GM21367 (cell line): ENCODE measurements around the gene MRGPRD.
"Not testable (repeated sequence)": the region's sequence is repeated elsewhere in the genome, so short reads cannot be mapped to it uniquely, and the experiment has no call there.

Experiments
- ATAC-seq: cut with Tn5 transposase; IDR thresholded peaks from one replicate; pipeline ENCODE4 v1.9.1; 2021; ENCODE audit not compliant: unreplicated experiment

Gene MRGPRD

DNA sequence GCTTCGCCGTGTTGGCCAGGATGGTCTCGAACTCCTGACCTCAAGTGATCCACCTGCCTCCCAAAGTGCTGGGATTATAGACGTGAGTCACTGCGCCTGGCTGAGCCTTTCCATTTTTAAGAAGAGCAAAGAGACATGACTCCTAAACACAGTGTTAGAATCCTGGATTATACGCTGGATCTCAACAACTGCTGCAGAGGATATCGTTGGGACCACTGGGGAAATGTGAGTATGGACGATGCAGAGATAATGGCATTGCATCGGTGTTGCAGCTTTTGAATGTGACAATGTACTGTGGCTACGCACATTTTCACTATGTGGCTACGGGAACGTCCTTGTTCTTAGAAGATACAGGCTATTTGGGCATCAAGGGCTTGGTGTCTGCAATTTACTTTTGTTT, 26.0 kb upstream of the MRGPRD start:
- no peak for ATAC-seq

DNA sequence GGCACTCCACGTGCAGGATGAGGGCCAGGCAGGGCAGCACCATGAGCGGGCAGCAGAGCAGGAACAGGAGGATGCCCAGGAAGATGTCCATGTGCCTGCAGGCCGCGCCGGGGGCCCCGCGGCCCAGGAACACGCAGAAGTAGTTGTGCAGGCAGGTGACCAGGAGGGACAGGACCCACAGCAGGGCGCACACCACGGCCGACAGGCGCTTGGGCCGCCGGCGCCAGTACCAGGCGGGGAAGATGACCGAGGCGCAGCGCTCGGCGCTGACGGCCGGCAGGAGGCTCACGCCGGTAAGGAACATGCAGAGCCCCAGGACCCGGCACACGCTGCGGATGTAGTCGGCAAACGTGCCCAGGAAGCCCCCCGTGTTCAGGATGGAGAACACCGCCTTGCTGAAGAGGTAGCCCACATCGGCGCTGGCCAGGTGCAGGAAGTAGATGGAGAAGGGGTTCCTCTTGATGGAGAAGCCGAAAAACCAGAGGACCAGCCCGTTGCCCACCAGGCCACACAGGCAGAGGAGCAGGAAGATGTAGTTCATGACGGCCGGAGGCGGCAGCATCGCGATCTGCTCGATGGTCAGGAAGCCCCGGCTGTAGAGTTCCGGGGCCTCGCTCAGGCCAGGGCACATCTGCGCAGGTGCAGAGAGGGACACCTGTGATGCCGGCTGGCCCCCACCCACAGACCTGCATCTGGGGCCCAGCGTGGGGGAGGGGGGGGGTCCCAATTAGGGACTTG, 25.0 kb upstream of the MRGPRD start:
- no peak for ATAC-seq

DNA sequence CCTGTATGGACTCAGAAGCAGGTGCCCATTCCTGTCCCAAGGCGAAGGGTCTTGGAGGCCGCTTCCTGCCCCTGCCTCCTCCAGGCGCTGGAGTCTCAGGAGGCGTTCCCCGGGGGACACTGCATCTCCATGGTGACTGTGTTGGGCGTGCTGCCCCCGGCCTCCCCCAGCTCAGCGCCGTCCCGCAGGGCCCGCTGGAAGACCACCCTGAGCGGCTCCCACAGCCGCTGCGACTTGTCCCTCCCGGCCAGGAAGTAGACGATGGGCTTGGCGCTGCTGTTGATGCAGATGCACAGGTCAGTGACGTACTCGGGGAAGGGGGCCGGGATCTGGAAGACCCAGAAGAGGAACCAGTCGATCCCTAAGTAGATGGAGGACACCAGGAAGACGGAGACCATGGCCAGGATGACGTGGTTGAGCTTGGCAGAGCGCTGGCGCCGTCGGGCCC, 24.4 kb upstream of the MRGPRD start:
- no peak for ATAC-seq

DNA sequence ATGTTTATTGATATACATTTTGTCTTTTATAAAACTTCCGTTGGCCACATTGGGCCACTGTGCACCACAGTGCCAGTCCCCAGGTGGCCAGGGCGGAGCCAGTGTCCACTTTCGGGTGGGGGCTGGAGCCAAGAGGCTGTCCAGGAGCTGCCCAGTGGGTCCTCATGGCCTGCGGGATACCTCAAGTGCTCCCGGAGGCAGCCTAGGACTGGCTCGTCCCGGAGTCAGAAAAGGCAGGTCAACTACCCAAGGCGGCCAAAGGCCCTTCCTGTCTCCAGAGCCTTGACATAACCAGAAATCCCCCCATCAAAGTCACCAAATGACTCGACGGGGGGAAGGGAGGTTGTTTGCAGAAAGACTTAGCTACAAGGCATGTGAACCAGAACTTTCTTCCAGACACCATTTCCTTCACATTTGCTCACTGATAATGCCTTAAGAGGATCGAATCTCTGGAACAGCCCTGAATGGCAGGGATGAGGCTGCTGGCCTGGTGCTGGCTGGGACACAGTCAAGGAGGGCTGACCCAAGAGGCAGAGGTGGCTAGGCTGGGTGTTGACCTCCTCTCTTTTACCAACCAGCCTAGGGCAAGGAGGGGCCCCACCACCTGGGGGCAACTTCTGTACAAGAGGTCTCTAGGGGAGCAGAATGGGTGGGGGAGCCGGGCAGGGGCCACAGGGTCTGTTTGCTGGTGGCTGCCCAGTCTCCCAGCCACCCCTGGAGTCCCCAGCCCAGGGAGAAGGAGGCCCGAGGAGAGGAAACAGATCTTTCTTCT, 23.8 kb upstream of the MRGPRD start:
- ATAC-seq, result no peak

DNA sequence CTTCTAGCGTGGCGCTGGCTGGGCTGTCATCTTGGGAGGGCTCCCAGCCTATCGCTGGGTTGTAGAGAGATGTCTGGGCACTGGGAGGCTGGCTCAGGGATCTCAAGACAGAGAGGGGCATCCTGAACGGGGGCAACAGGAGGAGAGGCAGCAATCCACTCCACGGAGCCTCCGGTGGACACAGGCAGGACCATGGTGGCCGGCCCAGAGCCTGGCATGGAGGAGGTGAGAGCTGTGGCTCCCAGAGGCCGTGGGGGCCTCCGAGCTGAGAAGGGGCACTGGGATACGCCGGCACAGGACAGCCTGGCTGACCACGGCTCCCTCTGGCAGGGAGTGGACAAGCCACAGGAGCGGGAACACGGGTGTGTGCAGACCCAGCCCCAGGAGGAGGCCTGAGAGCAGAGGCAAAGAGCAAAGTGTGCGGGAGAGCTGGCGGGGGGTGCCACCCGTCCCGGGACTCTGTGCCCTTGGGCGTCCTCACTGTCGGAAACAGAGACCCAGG, 23.1 kb upstream of the MRGPRD start:
- no peak for ATAC-seq

DNA sequence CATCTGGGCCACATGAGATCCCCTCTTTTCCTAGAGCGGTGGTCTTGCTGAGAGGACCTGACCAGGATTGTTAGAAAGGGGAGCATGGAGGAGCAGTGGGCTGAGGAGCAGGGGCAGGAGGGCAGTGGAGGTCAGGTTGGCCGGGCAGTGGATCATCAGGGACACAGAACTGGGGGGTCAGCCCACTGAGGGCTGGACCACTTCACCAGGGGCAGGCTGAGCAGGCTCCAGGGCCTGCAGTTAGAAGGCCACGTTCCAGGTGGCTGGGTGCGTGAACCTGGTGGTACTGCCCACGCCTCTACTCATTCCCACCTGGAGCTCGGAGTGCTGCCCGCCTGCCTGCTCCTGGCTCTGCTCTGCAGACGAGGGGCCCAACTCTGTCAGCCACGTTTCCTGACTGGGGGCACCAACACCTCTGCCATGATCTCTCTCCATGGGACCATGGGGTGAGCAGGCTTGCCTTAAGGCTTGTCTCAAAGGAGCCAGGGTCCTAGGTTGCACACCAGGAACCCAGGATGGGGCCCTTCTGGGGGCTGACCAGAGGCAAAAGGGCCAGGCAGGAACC, 22.6 kb upstream of the MRGPRD start:
- no peak for ATAC-seq

DNA sequence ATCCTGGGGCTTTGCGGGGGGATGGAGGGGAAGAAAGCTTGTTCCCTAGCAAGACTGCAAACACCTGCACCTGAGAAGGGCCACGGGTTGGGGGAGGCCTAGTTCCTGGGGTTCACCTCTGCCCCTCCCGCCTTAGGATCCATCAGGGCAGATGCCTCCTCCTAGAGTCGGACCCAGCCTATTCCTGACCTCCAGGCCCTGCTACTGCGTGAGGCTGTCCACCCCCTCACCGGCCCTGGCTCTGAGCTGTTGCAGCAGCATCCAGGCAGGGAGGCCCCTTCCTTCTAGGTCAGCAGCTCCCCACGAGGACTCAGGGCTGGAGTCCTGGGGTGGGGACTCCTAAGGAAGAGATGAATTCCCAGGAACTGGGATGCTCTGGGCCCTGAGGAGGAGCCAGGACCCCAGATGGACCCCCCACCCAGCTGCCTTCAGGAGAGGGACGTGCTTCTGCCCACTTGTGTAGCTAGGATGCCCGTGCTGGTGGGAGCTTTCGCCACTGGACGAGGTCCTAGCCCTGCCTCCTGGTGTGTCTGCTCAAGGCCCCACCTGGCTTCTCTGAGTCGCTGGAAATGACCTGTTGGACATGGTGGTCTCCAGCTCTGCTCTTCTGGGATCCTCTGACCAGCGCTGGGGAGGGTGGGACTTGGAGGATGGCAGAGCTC, 21.9 kb upstream of the MRGPRD start:
- no peak for ATAC-seq

DNA sequence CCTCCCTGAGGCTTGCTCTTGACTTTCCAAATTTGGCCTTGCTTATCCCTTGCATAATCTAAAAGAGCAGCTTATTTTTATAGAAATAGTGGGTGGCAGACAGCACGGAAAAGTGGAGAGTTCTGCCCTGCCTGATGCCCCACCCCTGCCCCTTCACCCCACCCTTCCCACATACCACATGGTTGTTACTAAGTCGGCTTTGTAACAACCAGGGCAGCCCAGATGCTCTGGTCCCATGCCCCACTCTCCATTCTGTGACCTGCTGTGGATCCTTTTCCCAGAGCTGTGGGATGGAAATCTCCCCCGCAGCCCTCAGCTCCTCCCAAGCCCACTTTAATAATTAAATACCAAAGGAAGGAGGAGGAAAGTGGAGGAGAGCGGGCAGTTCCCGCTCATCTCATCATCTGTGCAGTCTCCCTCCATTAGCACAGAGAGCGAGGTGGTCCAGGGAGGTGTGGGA, 21.4 kb upstream of the MRGPRD start:
- ATAC-seq, result no peak

DNA sequence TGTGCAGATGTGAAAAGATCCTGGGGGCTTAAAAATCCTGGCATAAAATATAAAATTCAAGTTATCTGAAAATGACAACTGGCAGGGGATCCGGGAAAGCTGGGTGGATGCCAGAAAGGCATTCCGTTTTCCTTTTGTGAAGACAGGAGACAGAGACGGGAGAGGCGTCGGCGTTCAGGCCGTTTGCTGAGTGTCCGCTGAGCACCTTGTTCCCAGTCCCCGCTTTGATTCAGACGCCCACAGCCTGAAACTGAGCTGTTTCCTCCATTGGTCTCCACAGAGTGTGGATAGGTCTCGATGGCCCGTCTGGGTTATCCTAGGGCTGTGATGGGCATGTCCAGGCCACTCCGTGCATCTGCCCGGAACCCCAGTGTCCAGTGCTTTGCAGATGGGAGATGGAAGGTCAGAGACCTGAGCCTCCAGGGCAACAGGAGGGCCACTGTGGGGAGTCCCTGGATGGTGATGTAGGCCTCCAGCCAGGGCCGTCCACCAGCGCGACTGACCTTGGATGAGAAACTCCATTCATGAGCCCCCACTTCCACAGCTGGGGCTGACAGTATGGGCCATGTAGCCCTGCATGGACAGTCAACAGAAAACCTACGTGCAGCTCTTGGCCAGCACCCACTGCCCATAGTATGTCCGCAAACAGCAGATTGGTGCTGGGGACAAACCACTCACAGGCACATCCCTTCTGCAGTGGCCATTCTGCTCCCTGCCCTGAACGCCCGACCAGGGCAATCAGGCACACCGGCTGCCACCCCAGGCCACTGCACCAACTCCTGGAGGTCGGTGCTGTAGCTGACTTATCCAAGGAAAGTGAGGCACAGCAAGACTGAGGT, 20.7 kb upstream of the MRGPRD start:
- no peak for ATAC-seq

DNA sequence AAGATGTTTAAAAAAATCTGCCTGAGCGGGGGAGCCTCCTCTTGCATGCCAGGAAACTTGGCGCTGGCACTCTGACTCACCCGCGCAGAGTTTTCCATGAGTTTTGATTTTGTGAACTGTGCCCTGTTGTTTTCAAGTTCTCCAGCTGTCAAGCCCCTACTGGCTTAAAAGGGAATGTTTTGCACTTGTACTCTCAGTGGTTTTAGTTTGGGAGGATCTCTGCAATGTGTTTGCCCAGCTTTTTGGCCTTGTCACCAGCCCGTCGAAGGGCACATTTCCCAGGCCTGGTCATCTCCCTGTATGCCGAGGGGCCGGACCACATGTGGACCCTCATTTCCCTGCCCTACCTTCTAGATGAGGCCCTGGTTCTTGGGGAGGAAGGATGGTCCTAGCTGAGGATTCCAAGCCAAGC, 20.1 kb upstream of the MRGPRD start:
- no peak for ATAC-seq

DNA sequence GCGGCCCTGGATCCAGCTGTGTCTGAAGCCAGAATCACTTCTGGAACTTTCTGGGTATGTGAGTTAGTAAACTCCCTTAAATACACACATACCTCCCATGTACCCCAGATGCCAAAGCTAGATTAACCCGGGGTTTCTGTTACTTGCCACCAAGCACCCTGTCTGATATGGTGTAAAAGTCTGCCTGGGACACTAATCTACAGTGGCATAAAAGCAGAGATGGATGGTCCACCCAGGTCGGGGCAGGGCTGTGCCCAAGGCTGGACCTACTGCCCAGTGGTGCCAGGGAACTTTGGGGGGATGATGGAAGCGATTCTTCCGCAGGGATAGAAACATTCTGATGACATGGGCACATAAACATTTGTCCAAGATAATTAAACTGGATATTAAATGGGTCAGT, 19.6 kb upstream of the MRGPRD start:
- no peak for ATAC-seq

DNA sequence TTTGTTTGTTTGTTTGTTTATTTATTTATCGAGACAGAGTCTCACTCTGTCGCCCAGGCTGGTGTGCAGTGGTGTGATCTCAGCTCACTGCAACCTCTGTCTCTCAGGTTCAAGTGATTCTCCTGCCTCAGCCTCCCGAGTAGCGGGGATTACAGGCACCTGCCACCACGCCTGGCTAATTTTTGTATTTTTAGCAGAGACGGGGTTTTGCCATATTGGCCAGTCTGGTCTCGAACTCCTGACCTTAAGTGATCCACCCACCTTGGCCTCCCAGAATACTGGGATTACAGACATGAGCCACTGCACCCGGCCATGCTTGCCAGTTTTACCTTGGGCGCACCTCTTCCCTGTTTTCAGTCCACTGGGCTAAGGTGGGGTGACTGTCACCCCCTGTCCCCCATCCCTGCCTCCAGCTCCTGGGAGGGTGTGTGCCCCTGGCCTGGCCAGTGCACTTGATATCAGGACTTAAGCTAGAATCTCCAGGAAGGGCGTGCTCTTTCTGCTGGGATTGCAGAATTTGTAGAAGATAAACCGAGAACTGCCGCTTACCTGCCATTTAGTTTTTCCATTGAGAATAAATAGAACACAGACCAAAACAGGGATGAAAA, 19.1 kb upstream of the MRGPRD start:
- not testable (repeated sequence) for ATAC-seq

DNA sequence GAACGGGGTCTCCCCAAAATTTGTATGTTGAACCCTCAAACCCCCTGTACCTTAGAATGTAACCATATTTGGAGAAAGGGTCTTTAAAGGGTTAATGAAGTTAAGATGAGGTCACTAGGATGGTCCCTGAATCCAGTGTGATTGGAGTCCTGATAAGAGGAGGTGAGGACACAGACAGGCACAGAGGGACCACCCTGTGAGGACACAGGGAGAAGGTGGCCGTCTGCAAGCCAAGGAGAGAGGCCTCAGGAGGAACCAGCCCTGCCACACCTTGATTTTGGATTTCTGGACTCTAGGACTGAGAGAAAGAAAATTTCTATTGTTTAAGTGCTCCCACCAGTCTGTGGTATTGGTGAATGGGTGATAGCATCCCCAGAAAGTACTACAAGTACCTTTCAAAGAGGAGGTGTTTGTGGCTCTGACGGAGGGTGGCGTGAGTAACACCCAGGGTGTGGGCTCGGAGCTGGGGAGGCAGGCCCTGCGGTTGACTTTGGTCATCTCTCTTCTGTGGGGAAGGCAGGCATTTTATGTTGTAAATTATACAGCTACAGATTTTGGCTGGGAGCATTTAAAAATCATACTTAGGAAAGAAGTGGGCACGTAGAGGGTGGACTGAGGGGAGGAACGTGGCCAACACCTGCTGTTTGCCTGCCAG, 18.4 kb upstream of the MRGPRD start:
- ATAC-seq, result no peak

DNA sequence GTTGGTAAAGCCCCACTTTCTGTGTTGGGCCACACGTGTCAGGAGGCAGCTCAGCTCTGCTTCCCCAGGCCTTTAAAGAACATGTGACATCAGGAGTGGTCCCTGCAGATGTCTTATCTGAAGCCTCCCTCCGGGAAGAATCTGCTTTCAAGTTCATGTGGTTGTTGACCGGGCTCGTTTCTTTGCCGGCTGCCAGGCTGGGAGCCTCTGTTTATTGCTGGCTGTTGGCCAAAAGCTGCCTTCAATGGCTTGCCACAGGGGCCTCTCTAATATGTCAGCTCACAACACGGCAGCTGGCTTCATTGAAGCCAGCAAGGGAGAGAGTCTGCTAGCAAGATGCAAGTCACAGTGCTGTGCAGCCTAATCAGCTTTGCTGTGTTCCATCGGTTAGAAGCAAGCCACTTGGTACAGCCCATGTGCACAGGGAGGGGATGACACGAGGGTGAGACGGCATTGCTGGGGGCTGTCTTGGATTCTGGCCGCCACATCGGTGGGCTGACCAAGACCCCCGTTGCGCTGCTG, 17.7 kb upstream of the MRGPRD start:
- ATAC-seq, result no peak

DNA sequence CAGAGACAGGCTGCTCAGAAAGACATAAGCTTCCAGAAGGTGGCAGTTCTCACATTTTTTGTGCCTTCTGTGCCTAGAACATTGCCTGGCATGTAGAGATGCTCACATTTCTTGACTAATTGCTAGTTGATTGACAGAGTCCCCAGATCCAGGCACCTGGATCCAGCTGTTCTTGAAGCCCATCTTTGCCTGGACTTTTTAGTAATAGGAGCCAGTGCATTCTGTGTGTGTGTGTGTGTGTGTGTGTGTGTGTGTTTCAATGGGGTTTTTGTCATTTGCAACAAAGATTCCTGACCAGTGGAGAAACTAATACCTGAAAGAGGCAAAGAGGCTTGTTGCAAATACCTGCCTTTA, 17.2 kb upstream of the MRGPRD start:
- ATAC-seq, result no peak

DNA sequence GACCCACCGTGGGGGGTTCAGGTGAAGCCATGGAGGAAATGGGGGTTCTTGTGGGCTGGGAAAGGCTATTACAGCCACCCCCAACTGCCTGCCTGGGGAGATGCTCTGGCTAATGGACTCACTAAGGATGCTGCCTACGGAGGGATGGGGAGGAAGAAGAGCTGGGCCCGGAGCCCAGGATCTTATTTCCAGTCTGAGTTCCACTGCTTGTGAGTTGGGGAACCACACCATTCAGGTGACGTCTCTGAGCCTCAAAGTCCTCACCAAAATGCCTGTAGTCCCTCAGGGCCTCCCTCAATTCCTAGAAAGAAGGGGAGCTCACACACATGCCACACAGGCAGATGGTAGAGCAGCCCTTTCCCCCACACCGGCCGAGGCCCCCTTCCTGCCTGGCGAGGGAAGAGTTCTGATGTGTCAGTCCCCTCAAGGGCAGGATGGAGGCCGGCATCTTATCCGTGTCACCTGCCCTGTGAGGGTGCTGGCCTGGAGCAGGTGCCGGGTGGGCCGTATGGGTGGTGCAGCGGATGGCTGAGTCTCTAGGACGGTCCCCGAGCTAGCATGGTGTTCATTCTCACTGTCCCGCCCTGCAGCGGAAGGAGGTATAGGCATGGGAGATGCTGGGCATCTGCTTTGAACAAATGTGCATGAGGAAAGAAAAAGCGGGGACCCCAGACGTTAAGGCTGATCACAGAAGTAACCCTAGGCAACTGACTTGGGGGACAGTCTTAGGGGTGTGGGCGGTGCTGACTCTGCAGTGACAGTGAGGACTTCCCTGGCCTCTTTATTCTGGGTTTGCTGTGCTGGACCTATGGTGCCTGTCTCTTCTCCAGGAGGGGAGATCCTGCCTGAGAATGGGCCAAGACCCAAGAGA, 16.6 kb upstream of the MRGPRD start:
- ATAC-seq, result no peak

DNA sequence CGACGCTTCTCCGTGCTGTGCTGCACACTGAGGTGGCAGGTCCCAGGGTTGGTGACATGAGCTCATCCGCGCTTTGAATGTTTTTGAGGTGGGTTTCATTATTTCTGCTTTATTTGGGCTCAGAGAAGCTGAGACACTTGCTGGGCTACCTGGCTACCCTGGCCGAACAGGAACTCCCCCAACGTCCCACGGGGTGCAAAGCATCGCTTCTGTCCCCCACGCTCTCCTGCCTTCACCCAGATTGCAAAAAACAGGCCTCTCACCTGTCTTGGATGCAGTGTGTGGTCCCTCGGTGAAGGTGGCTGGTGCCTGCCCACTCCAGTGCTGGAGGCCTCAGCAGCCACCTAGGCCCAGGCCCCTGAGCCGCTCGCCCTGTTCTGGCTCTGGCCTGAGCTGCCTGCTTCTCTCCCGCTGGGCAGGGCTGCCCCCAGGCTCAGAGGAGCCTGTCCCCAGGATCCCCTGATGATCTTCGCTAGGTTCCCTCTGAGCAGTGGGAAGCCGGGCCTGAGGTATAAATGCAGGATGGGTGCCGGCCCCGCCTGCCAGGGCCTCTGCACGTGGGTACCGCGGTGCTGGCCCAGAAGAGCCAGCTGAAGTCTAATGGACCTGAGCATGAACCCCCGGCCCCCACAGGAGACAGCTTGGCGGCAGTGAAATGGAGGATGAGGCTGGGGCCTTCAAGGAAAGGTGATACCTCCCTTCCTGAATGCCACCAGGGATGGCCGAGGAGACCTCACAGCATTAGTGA, 15.8 kb upstream of the MRGPRD start:
- no peak for ATAC-seq

DNA sequence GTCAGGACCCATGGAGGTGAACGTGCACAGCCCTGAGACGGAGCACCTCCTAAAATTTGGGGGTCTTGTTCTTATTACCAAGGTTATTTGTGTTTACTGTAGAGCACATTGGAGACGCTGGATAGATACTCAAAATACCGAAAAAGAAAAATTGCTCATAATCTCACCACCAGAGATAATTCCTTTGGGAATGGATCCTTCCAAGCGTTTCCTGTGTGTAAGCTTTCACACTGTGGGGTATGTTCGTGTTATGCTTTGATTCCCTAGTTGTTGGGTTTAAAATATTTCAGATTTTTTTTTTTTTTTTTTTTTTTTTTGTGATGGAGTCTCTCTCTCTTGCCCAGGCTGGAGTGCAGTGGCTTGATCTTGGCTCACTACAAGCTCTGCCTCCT, 14.1 kb upstream of the MRGPRD start:
- no peak for ATAC-seq
